BE2C (cell line): Measurements from ENCODE around the gene NEURL1B.

Experiments used
- DNase-seq: peaks from one replicate; pipeline ENCODE4 v3.0.0-alpha.2; 2020
- H3K27me3 ChIP-seq: fragments of 250-450 bp; sonication (Bioruptor Pico); 2 replicates; pipeline ENCODE4 v1.5.1; 2020; ENCODE audit warnings: mild to moderate bottlenecking
- H3K36me3 ChIP-seq: fragments of 250-450 bp; sonication (Bioruptor Pico); 2 replicates; pipeline ENCODE4 v1.5.1; 2020; ENCODE audit warnings: mild to moderate bottlenecking
- H3K4me1 ChIP-seq: fragments of 250-450 bp; sonication (Bioruptor Pico); 2 replicates; pipeline ENCODE4 v1.5.1; 2020
- H3K4me3 ChIP-seq: 2 replicates; pipeline ENCODE4 v1.5.1; 2011; ENCODE audit warnings: low read depth, low read length
- H3K9me3 ChIP-seq: fragments of 250-450 bp; sonication (Bioruptor Pico); 2 replicates; pipeline ENCODE4 v1.5.1; 2020
- TF ChIP-seq, protein P1 (sequence below): IDR thresholded peaks from 2 replicates; pipeline ENCODE4 v1.5.1; 2012; ENCODE audit warnings: mild to moderate bottlenecking, low read depth, low read length

The NEURL1B gene

DNA sequence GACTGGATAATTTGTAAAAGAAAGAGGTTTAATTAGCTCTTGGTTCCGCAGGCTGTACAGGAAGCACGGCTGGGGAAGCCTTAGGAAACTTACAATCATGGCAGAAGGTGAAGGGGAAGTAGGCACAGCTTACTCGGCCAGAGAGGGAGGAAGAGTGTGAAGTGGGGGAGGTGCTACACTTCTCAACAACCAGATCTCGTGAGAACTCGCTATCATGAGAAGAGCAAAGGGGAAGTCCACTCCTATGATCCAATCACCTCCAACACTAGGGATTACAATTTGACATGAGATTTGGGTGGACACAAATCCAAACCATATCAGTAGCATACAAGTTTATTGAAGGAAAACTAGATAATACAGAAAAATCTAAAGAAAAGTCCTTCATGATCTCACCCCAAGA lies 39.9 kb downstream of the NEURL1B start:
- no peak overlapping the region for H3K4me3 ChIP-seq
- TF ChIP-seq, protein P1, sequence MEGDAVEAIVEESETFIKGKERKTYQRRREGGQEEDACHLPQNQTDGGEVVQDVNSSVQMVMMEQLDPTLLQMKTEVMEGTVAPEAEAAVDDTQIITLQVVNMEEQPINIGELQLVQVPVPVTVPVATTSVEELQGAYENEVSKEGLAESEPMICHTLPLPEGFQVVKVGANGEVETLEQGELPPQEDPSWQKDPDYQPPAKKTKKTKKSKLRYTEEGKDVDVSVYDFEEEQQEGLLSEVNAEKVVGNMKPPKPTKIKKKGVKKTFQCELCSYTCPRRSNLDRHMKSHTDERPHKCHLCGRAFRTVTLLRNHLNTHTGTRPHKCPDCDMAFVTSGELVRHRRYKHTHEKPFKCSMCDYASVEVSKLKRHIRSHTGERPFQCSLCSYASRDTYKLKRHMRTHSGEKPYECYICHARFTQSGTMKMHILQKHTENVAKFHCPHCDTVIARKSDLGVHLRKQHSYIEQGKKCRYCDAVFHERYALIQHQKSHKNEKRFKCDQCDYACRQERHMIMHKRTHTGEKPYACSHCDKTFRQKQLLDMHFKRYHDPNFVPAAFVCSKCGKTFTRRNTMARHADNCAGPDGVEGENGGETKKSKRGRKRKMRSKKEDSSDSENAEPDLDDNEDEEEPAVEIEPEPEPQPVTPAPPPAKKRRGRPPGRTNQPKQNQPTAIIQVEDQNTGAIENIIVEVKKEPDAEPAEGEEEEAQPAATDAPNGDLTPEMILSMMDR: no peak
- DNase-seq: no peak
- no peaks in the 10 kb centered on the region for H3K4me1 ChIP-seq
- no peaks in the 10 kb centered on the region for H3K27me3 ChIP-seq
- H3K9me3 ChIP-seq: no peaks in the 10 kb centered on the region
- H3K36me3 ChIP-seq: no peaks in the 10 kb centered on the region

GRCh38 chr5:172681421-172681820 lies 40.4 kb downstream of the NEURL1B start:
- no peak for DNase-seq
- Histone ChIP-seq H3K4me3 (no peak overlapping the region), H3K36me3 (no peaks in the 10 kb centered on the region), H3K4me1 (no peaks in the 10 kb centered on the region), H3K9me3 (no peaks in the 10 kb centered on the region), H3K27me3 (no peaks in the 10 kb centered on the region)
- TF ChIP-seq, protein P1: no peak

DNA sequence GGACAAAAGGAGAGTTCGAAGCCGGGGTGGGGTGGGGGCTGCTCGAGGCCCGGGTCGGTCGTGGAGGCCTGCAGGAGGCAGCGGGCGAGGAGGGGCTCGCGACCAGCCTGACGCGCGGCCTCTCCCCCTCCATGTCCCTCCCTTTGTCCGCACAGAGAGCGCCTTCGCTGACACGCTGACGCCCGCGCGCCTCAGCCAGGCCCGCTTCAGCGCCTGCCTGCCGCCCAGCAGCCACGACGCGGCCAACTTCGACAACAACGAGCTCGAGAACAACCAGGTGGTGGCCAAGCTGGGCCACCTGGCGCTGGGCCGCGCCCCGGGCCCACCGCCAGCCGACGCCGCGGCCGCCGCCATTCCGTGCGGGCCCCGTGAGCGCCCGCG lies 42.2 kb downstream of the NEURL1B start:
- Histone ChIP-seq H3K27me3 (no peaks in the 10 kb centered on the region), H3K9me3 (no peaks in the 10 kb centered on the region), H3K4me1 (peaks cover 2% of the 10 kb centered on the region), H3K36me3 (no peaks in the 10 kb centered on the region), H3K4me3 (no peak overlapping the region)
- TF ChIP-seq, protein P1: no peak
- DNase-seq: no peak

- no peak for DNase-seq
- Histone ChIP-seq H3K4me1 (peaks cover 8% of the 10 kb centered on the region), H3K27me3 (no peaks in the 10 kb centered on the region), H3K4me3 (no peak overlapping the region), H3K9me3 (no peaks in the 10 kb centered on the region), H3K36me3 (no peaks in the 10 kb centered on the region)
- TF ChIP-seq, protein P1: no peak
Measured at GRCh38 chr5:172683645-172684471, 42.8 kb downstream of the NEURL1B start.

DNA sequence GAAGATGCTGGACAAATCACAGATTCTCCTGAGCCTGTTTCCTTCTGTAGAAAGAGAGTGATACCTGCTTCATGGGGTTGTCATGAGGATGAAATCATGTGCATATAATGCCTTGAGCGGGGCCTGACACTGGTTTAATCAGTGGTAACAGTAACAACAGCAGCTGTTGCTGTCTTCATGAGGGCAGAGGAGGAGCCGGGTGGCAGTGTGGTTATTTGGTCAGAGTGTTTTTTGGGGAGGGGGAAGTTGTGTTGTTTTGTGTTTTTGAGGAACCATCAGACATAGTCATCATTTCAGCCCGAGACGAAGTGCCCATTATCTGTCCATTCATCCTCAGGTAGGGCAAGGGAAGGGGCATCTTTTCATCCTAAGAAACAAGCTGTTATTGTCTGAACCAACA lies 44.0 kb downstream of the NEURL1B start:
- Histone ChIP-seq H3K4me3 (no peak overlapping the region), H3K27me3 (no peaks in the 10 kb centered on the region), H3K4me1 (peaks cover 8% of the 10 kb centered on the region), H3K9me3 (no peaks in the 10 kb centered on the region), H3K36me3 (no peaks in the 10 kb centered on the region)
- no peak for DNase-seq
- TF ChIP-seq, protein P1: no peak

- TF ChIP-seq, protein P1: no peak
- Histone ChIP-seq H3K9me3 (no peaks in the 10 kb centered on the region), H3K4me1 (peaks cover 8% of the 10 kb centered on the region), H3K4me3 (no peak overlapping the region), H3K27me3 (no peaks in the 10 kb centered on the region), H3K36me3 (no peaks in the 10 kb centered on the region)
- DNase-seq: no peak
Measured at GRCh38 chr5:172686111-172686510, 45.0 kb downstream of the NEURL1B start.
